ENCODE results near the gene PFN3.

PFN3 gene

GRCh38 chr5:177432143-177432838 lies 31.8 kb upstream of the PFN3 start:
- TF ChIP-seq POLR2AphosphoS5 (IDR thresholded peaks at IDR 0.05; ENCODE audit: low read depth, low read length) (no peak), TAF1 (IDR thresholded peaks at IDR 0.05; ENCODE audit: borderline replicate concordance, insufficient read depth, low read length) (no peak), FOXP2 (optimal IDR thresholded peaks at IDR 0.05; ENCODE audit: borderline replicate concordance, extremely low read depth, extremely low read length, insufficient read depth) (no peak), REST (IDR thresholded peaks at IDR 0.05; ENCODE audit: insufficient read depth in 1 of 2, low read depth in 2 of 2, low read length in 2 of 2) (no peak)

- TF ChIP-seq TAF1 (IDR thresholded peaks at IDR 0.05; ENCODE audit: borderline replicate concordance, insufficient read depth, low read length) (no peak), POLR2AphosphoS5 (IDR thresholded peaks at IDR 0.05; ENCODE audit: low read depth, low read length) (no peak), FOXP2 (optimal IDR thresholded peaks at IDR 0.05; ENCODE audit: borderline replicate concordance, extremely low read depth, extremely low read length, insufficient read depth) (no peak), SIN3A (IDR thresholded peaks at IDR 0.05; ENCODE audit: borderline replicate concordance, insufficient read depth, low read length) (no peak), REST (IDR thresholded peaks at IDR 0.05; ENCODE audit: insufficient read depth in 1 of 2, low read depth in 2 of 2, low read length in 2 of 2) (no peak)
Observed at GRCh38 chr5:177431317-177432142, 31.1 kb upstream of the PFN3 start.

GRCh38 chr5:177430972-177431316 lies 30.5 kb upstream of the PFN3 start:
- TF ChIP-seq TAF1 (IDR thresholded peaks at IDR 0.05; ENCODE audit: borderline replicate concordance, insufficient read depth, low read length) (no peak), FOXP2 (optimal IDR thresholded peaks at IDR 0.05; ENCODE audit: borderline replicate concordance, extremely low read depth, extremely low read length, insufficient read depth) (no peak), POLR2AphosphoS5 (IDR thresholded peaks at IDR 0.05; ENCODE audit: low read depth, low read length) (no peak), REST (IDR thresholded peaks at IDR 0.05; ENCODE audit: insufficient read depth in 1 of 2, low read depth in 2 of 2, low read length in 2 of 2) (no peak), SIN3A (IDR thresholded peaks at IDR 0.05; ENCODE audit: borderline replicate concordance, insufficient read depth, low read length) (no peak)

- no peak for TF ChIP-seq SIN3A (IDR thresholded peaks at IDR 0.05; ENCODE audit: borderline replicate concordance, insufficient read depth, low read length)
- no peak for TF ChIP-seq FOXP2 (optimal IDR thresholded peaks at IDR 0.05; ENCODE audit: borderline replicate concordance, extremely low read depth, extremely low read length, insufficient read depth)
- no peak for TF ChIP-seq POLR2AphosphoS5 (IDR thresholded peaks at IDR 0.05; ENCODE audit: low read depth, low read length)
- no peak for TF ChIP-seq TAF1 (IDR thresholded peaks at IDR 0.05; ENCODE audit: borderline replicate concordance, insufficient read depth, low read length)
- no peak for TF ChIP-seq REST (IDR thresholded peaks at IDR 0.05; ENCODE audit: insufficient read depth in 1 of 2, low read depth in 2 of 2, low read length in 2 of 2)
Observed at GRCh38 chr5:177430140-177430951, 29.9 kb upstream of the PFN3 start.
